Muscle layer of colon (tissue), 2 donors: ENCODE data around the gene B3GAT1.

ENCODE experiments used
- H3K27ac ChIP-seq: one replicate; pipeline ENCODE4 v1.7.0; 2013; ENCODE audit warnings: low read depth, mild to moderate bottlenecking, low read length, moderate library complexity
- H3K27me3 ChIP-seq, 2 donors: one replicate each; pipeline ENCODE4 v1.7.0; 2013; ENCODE audit warnings: low read length in 2 of 2, mild to moderate bottlenecking in 2 of 2; ENCODE audit not compliant: insufficient read depth in 2 of 2, control insufficient read depth in 1 of 2
- H3K36me3 ChIP-seq: one replicate; pipeline ENCODE4 v1.7.0; 2013; ENCODE audit warnings: mild to moderate bottlenecking, low read length; ENCODE audit not compliant: insufficient read depth
- H3K4me1 ChIP-seq: one replicate; pipeline ENCODE4 v1.7.0; 2013; ENCODE audit warnings: mild to moderate bottlenecking, low read length; ENCODE audit not compliant: insufficient read depth
- H3K4me3 ChIP-seq, 2 donors: one replicate each; pipeline ENCODE4 v1.7.0; 2013; ENCODE audit warnings: low read length in 2 of 2, low read depth in 1 of 2, mild to moderate bottlenecking in 1 of 2, moderate library complexity in 1 of 2
- H3K9ac ChIP-seq: one replicate; pipeline ENCODE4 v1.7.0; 2013; ENCODE audit warnings: low read length
- H3K9me3 ChIP-seq: one replicate; pipeline ENCODE4 v1.7.0; 2013; ENCODE audit warnings: mild to moderate bottlenecking, low read length
- donor health status: abdominal sarcoma.
- donor health status: Adenocarcinoma of cecum.

Gene B3GAT1

GRCh38 chr11:134417871-134418840 lies 6.1 kb upstream of the B3GAT1 start:
- Histone ChIP-seq H3K4me3 (no peak overlapping the region), H3K27ac (no peak overlapping the region), H3K9ac (no peak overlapping the region), H3K36me3 (no peaks in the 10 kb centered on the region), H3K4me1 (no peaks in the 10 kb centered on the region), H3K27me3 (peaks cover 7 to 23% of the 10 kb centered on the region in 2 donors), H3K9me3 (no peaks in the 10 kb centered on the region)

GRCh38 chr11:134416726-134417125 lies 4.7 kb upstream of the B3GAT1 start:
- Histone ChIP-seq H3K9ac (no peak overlapping the region), H3K36me3 (no peaks in the 10 kb centered on the region), H3K4me1 (no peaks in the 10 kb centered on the region), H3K27me3 (peaks cover 7 to 32% of the 10 kb centered on the region in 2 donors), H3K9me3 (no peaks in the 10 kb centered on the region), H3K4me3 (no peak overlapping the region), H3K27ac (no peak overlapping the region)

- Histone ChIP-seq H3K4me1 (no peaks in the 10 kb centered on the region), H3K36me3 (no peaks in the 10 kb centered on the region), H3K9me3 (no peaks in the 10 kb centered on the region), H3K9ac (no peak overlapping the region), H3K27me3 (peaks cover 19 to 48% of the 10 kb centered on the region in 2 donors), H3K27ac (no peak overlapping the region), H3K4me3 (no peak overlapping the region)
Measured at GRCh38 chr11:134414766-134415765, 3.0 kb upstream of the B3GAT1 start.

- H3K27ac ChIP-seq, result no peak overlapping the region
Measured at GRCh38 chr11:134413826-134414731, 2.0 kb upstream of the B3GAT1 start.

GRCh38 chr11:134413043-134413825 lies 1.2 kb upstream of the B3GAT1 start:
- Histone ChIP-seq H3K27ac (no peak overlapping the region), H3K4me3 (no peak overlapping the region), H3K9ac (no peak overlapping the region), H3K36me3 (no peaks in the 10 kb centered on the region), H3K27me3 (peaks cover 24 to 58% of the 10 kb centered on the region in 2 donors), H3K4me1 (no peaks in the 10 kb centered on the region), H3K9me3 (no peaks in the 10 kb centered on the region)

More at GRCh38 chr11:134413826-134414731, 2.0 kb upstream of the B3GAT1 start:
- no peaks in the 10 kb centered on the region for H3K4me1 ChIP-seq
- no peaks in the 10 kb centered on the region for H3K9me3 ChIP-seq
- H3K36me3 ChIP-seq, result no peaks in the 10 kb centered on the region
- H3K4me3 ChIP-seq, result no peak overlapping the region
- no peak overlapping the region for H3K9ac ChIP-seq
- H3K27me3 ChIP-seq, result peaks cover 24 to 57% of the 10 kb centered on the region in 2 donors

GRCh38 chr11:134410766-134411165 lies 1.3 kb downstream of the B3GAT1 start:
- Histone ChIP-seq H3K27ac (no peak overlapping the region), H3K9ac (no peak overlapping the region), H3K27me3 (peaks cover 24 to 58% of the 10 kb centered on the region in 2 donors), H3K4me1 (no peaks in the 10 kb centered on the region), H3K36me3 (no peaks in the 10 kb centered on the region), H3K9me3 (no peaks in the 10 kb centered on the region), H3K4me3 (no peak overlapping the region)

GRCh38 chr11:134409552-134410429 lies 2.3 kb downstream of the B3GAT1 start:
- Histone ChIP-seq H3K27ac (no peak overlapping the region), H3K36me3 (no peaks in the 10 kb centered on the region), H3K9ac (no peak overlapping the region), H3K27me3 (peaks cover 24 to 56% of the 10 kb centered on the region in 2 donors), H3K4me1 (no peaks in the 10 kb centered on the region), H3K4me3 (no peak overlapping the region), H3K9me3 (no peaks in the 10 kb centered on the region)

- no peaks in the 10 kb centered on the region for H3K9me3 ChIP-seq
- H3K36me3 ChIP-seq, result no peaks in the 10 kb centered on the region
- no peak overlapping the region for H3K9ac ChIP-seq
- peaks cover 18 to 37% of the 10 kb centered on the region in 2 donors for H3K27me3 ChIP-seq
- no peaks in the 10 kb centered on the region for H3K4me1 ChIP-seq
- no peak overlapping the region for H3K27ac ChIP-seq
- H3K4me3 ChIP-seq, result no peak overlapping the region
Measured at GRCh38 chr11:134407923-134408322, 4.1 kb downstream of the B3GAT1 start.

GRCh38 chr11:134407321-134407828 lies 4.7 kb downstream of the B3GAT1 start:
- Histone ChIP-seq H3K27me3 (peaks cover 18 to 32% of the 10 kb centered on the region in 2 donors), H3K4me1 (no peaks in the 10 kb centered on the region), H3K4me3 (no peak overlapping the region), H3K27ac (no peak overlapping the region), H3K9ac (no peak overlapping the region), H3K36me3 (no peaks in the 10 kb centered on the region), H3K9me3 (no peaks in the 10 kb centered on the region)
